MM.1S (cell line): ENCODE data around the gene LBX1.

Experiments
- DNase-seq: peaks from one replicate; pipeline ENCODE4 v3.0.0-alpha.2; 2015
- H2AFZ ChIP-seq: fragments of 300-600 bp; sonication (generic); 2 replicates; pipeline ENCODE4 v1.6.0; 2016; ENCODE audit warnings: antibody characterized with exemption, low read length
- H3F3A ChIP-seq: fragments of 300-600 bp; sonication (generic); 2 replicates; pipeline ENCODE4 v1.6.1; 2016; ENCODE audit warnings: mild to moderate bottlenecking, antibody characterized with exemption, low read length, moderate library complexity, mixed read lengths; ENCODE audit not compliant: insufficient read depth
- H3K27ac ChIP-seq: fragments of 300-600 bp; sonication (generic); 2 replicates; pipeline ENCODE4 v1.5.1; 2016; ENCODE audit warnings: mild to moderate bottlenecking, low read length
- H3K27me3 ChIP-seq: fragments of 300-600 bp; sonication (generic); replicated peaks from 2 replicates; pipeline ENCODE4 v1.6.0; 2016; ENCODE audit warnings: low read length; ENCODE audit not compliant: insufficient read depth
- H3K36me3 ChIP-seq: fragments of 300-600 bp; sonication (generic); replicated peaks from 2 replicates; pipeline ENCODE4 v1.6.1; 2016; ENCODE audit warnings: mild to moderate bottlenecking, low read length, mixed read lengths; ENCODE audit not compliant: insufficient read depth
- H3K4me1 ChIP-seq: fragments of 300-600 bp; sonication (generic); 2 replicates; pipeline ENCODE4 v1.6.1; 2016; ENCODE audit warnings: low read length, mixed read lengths
- H3K4me2 ChIP-seq: fragments of 300-600 bp; sonication (generic); 2 replicates; pipeline ENCODE4 v1.6.0; 2016; ENCODE audit warnings: low read depth, low read length
- H3K4me3 ChIP-seq: fragments of 300-600 bp; sonication (generic); 2 replicates; pipeline ENCODE4 v1.5.1; 2016; ENCODE audit warnings: low read length, mixed read lengths
- H3K79me2 ChIP-seq: fragments of 300-600 bp; sonication (generic); 2 replicates; pipeline ENCODE4 v1.6.1; 2016; ENCODE audit warnings: mixed run types, low read length, mixed read lengths
- H3K9ac ChIP-seq: fragments of 300-600 bp; sonication (generic); 2 replicates; pipeline ENCODE4 v1.6.1; 2016; ENCODE audit warnings: low read length, mixed read lengths
- H3K9me2 ChIP-seq: fragments of 300-600 bp; sonication (generic); replicated peaks from 2 replicates; pipeline ENCODE4 v1.6.1; 2016; ENCODE audit warnings: mild to moderate bottlenecking, low read length, mixed read lengths; ENCODE audit not compliant: insufficient read depth
- H3K9me3 ChIP-seq: fragments of 300-600 bp; sonication (generic); replicated peaks from 2 replicates; pipeline ENCODE4 v1.6.1; 2016; ENCODE audit warnings: mild to moderate bottlenecking, low read length, mixed read lengths; ENCODE audit not compliant: insufficient read depth
- H4K20me1 ChIP-seq: fragments of 300-600 bp; sonication (generic); 2 replicates; pipeline ENCODE4 v1.6.1; 2016; ENCODE audit warnings: mild to moderate bottlenecking, low read length, moderate library complexity, mixed read lengths; ENCODE audit not compliant: insufficient read depth
- EZH2 ChIP-seq: fragments of 300-600 bp; sonication (generic); optimal IDR thresholded peaks from 2 replicates; pipeline ENCODE3; 2017; ENCODE audit warnings: low read depth, mild to moderate bottlenecking, antibody characterized with exemption, low read length, mixed read lengths
- EZH2phosphoT487 ChIP-seq: fragments of 300-600 bp; sonication (generic); IDR thresholded peaks from 2 replicates; pipeline ENCODE4 v1.6.1; 2018; ENCODE audit warnings: antibody characterized with exemption, low read length
- TF ChIP-seq, protein P1 (sequence below): fragments of 300-600 bp; sonication (generic); IDR thresholded peaks from 2 replicates; pipeline ENCODE4 v1.5.1; 2016; ENCODE audit warnings: antibody characterized with exemption, low read length, mixed read lengths

LBX1 gene

DNA sequence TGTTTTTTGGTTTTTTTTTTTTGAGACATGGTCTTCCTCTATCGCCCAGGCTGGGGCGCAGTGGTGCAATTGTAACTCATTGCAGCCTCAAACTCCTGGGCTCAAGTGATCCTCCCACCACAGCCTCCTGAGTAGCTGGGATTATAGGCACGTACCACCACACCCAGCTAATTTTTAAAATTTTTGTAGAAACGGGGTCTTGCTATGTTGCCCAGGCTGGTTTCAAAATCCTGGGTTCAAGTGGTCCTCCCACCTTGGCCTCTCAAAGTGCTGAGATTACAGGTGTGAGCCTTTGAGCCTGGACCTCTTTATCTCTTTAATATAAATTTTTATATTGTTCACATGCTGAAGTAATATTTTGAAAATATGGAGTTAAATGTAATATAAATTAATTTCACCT lies 28.2 kb upstream of the LBX1 start:
- no peaks in the 10 kb centered on the region for H3K27me3 ChIP-seq

DNA sequence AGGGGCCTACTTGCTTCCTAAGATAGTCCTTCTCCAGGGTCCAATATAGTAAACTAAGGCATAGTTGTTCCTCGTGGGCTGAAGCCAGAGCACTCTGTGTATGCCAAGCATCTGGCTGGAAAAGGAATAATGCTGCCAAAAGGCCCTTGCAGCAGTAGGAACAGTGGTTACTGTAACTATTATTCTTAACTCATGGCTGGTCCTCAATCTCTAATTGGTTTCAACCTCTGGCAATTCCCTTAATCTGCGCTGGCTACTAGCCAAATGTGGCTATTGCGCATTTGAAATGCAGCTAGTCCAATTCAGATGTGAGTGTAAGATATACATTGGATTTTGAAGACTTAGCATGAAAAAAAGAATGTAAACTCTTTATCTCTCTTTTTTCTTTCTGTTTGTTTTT lies 27.8 kb upstream of the LBX1 start:
- Histone ChIP-seq H3K4me3 (no peak overlapping the region), H3K9me2 (no peaks in the 10 kb centered on the region), H3F3A (no peaks in the 10 kb centered on the region), H3K4me1 (no peaks in the 10 kb centered on the region), H3K4me2 (no peak overlapping the region), H3K27me3 (no peaks in the 10 kb centered on the region), H3K9ac (no peak overlapping the region), H3K36me3 (no peaks in the 10 kb centered on the region), H3K27ac (no peak overlapping the region), H2AFZ (no peak overlapping the region), H4K20me1 (no peaks in the 10 kb centered on the region), H3K9me3 (no peaks in the 10 kb centered on the region), H3K79me2 (no peaks in the 10 kb centered on the region)
- TF ChIP-seq, protein P1, sequence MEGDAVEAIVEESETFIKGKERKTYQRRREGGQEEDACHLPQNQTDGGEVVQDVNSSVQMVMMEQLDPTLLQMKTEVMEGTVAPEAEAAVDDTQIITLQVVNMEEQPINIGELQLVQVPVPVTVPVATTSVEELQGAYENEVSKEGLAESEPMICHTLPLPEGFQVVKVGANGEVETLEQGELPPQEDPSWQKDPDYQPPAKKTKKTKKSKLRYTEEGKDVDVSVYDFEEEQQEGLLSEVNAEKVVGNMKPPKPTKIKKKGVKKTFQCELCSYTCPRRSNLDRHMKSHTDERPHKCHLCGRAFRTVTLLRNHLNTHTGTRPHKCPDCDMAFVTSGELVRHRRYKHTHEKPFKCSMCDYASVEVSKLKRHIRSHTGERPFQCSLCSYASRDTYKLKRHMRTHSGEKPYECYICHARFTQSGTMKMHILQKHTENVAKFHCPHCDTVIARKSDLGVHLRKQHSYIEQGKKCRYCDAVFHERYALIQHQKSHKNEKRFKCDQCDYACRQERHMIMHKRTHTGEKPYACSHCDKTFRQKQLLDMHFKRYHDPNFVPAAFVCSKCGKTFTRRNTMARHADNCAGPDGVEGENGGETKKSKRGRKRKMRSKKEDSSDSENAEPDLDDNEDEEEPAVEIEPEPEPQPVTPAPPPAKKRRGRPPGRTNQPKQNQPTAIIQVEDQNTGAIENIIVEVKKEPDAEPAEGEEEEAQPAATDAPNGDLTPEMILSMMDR, result no peak
- no peak for TF ChIP-seq EZH2
- DNase-seq, result no peak

More for the DNA sequence above, 28.2 kb upstream of the LBX1 start:
- no peaks in the 10 kb centered on the region for H3F3A ChIP-seq
- no peaks in the 10 kb centered on the region for H4K20me1 ChIP-seq
- no peaks in the 10 kb centered on the region for H3K9me2 ChIP-seq
- no peak overlapping the region for H3K4me3 ChIP-seq
- no peaks in the 10 kb centered on the region for H3K9me3 ChIP-seq
- no peak overlapping the region for H3K4me2 ChIP-seq
- H3K36me3 ChIP-seq, result no peaks in the 10 kb centered on the region
- H2AFZ ChIP-seq, result no peak overlapping the region
- no peaks in the 10 kb centered on the region for H3K79me2 ChIP-seq
- H3K9ac ChIP-seq, result no peak overlapping the region
- no peaks in the 10 kb centered on the region for H3K4me1 ChIP-seq
- no peak for DNase-seq
- TF ChIP-seq EZH2phosphoT487, result no peak
- TF ChIP-seq, protein P1, result no peak
- no peak for TF ChIP-seq EZH2
- H3K27ac ChIP-seq, result no peak overlapping the region

DNA sequence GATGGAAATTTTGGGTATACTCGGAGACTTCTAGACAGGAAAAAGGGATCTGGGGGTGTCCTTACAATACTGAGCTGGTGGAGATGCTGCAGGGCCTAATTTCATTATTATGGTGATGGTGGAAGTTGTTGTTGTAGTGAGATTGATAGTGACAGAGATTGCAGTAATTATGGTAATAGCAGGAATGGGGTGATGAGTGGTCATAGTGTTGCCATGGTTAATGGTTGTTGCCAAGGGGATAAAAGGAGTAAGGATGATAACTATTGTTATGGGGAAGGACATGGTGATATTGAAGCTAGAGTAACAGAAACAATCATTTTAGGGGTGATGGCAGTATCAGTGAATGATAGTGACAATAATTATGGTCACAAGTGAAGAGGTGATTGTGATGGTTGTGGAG lies 27.1 kb upstream of the LBX1 start:
- DNase-seq, result no peak
- Histone ChIP-seq H3F3A (no peaks in the 10 kb centered on the region), H3K9me3 (no peaks in the 10 kb centered on the region), H3K27me3 (no peaks in the 10 kb centered on the region), H3K79me2 (no peaks in the 10 kb centered on the region), H3K4me1 (no peaks in the 10 kb centered on the region), H3K36me3 (no peaks in the 10 kb centered on the region), H3K9me2 (no peaks in the 10 kb centered on the region), H4K20me1 (no peaks in the 10 kb centered on the region), H3K4me3 (no peak overlapping the region), H3K27ac (no peak overlapping the region), H3K9ac (no peak overlapping the region), H3K4me2 (no peak overlapping the region), H2AFZ (no peak overlapping the region)
- TF ChIP-seq EZH2, result no peak
- TF ChIP-seq, protein P1, result no peak
- TF ChIP-seq EZH2phosphoT487, result no peak

DNA sequence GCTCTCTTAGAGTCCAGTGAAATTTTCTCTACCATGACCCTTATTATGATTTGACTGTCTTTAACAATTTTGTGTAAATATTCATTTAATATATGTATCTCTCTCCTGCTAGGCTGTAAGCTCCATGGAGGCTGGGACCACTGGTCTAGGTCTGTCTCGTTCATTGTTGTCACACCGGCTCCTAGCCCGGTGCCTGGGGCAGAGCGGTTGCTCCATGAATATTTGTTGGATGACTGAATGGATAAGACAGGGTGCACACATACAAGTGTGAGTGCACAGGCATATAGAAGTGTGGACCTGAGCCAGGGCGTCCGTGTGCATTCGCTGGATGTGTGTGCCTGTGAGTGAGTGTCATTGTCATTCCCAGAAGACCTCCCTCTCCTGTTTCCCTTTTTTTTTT lies 20.9 kb upstream of the LBX1 start:
- Histone ChIP-seq H3K4me1 (no peaks in the 10 kb centered on the region), H3K9ac (no peak overlapping the region), H3K9me3 (no peaks in the 10 kb centered on the region), H3K4me3 (no peak overlapping the region), H4K20me1 (no peaks in the 10 kb centered on the region), H3K36me3 (no peaks in the 10 kb centered on the region), H2AFZ (no peak overlapping the region), H3K27ac (no peak overlapping the region), H3K79me2 (no peaks in the 10 kb centered on the region), H3K4me2 (no peak overlapping the region), H3K27me3 (0 out of 2 replicates have a peak, but pooled peaks cover 6% of the 10 kb centered on the region), H3F3A (no peaks in the 10 kb centered on the region), H3K9me2 (no peaks in the 10 kb centered on the region)
- DNase-seq, result no peak
- TF ChIP-seq, protein P1, result no peak
- no peak for TF ChIP-seq EZH2
- no peak for TF ChIP-seq EZH2phosphoT487
